ENCODE measurements around the gene GID4. TPM values are rescaled to one million over a fixed set of nuclear protein-coding genes. Genes with fewer than 3 reads are reported as not detected.

The GID4 gene
- total and polyA plus RNA-seq, 2 of the 13 experiments (the other 11 are each of a cell fraction or from before 2014, with no cell fraction given): 4.3 to 6.1 TPM

DNA sequence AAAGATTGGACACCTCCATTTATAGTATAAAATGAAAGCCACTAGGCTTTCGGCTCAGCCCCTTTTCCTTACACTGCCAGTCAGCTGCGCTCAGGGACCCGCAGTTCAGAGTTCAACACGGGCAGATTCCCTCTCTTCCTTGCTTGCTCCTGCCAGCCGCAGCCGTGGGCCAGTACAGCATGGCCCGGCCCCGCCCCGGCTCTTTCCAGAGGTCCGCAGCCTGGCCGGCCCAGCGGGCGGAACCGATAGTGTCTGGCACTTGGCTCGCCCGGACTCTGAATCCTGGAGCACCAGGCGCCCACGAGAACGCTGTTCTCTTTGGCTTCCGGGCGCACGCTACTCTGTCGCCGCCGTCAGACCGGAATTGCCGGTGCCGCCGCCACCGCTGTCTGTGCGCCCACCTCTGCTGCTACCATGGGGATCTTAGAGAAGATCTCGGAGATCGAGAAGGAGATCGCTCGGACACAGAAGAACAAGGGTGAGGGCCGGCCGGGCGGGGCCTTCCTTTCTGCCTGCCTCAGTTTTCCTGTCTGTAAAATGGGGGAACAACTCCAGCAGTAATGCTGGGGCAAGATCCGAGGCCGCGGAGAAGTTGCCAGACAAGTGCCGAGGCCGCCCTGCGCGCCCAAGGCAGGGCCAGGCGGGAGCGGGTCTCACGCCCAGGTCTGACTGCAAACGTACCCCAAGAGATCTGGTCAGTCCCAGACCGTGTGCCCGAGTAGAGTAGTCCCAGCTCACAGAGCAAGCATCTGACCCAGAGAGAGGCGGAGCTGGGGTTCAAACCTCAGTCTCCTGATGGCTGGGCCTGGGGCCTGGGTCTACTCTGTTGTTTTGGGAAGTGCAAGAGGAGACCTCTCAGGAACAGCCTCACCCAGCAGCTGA lies 48.6 kb downstream of the GID4 start, which contains the start of gene DRG2 (continued):
- peak; percentile 93 for TF ChIP-seq ZNF136 (CRISPR knock-in tag; IDR thresholded peaks at IDR 0.05; ENCODE audit: low read depth)
- TF ChIP-seq, protein P1, sequence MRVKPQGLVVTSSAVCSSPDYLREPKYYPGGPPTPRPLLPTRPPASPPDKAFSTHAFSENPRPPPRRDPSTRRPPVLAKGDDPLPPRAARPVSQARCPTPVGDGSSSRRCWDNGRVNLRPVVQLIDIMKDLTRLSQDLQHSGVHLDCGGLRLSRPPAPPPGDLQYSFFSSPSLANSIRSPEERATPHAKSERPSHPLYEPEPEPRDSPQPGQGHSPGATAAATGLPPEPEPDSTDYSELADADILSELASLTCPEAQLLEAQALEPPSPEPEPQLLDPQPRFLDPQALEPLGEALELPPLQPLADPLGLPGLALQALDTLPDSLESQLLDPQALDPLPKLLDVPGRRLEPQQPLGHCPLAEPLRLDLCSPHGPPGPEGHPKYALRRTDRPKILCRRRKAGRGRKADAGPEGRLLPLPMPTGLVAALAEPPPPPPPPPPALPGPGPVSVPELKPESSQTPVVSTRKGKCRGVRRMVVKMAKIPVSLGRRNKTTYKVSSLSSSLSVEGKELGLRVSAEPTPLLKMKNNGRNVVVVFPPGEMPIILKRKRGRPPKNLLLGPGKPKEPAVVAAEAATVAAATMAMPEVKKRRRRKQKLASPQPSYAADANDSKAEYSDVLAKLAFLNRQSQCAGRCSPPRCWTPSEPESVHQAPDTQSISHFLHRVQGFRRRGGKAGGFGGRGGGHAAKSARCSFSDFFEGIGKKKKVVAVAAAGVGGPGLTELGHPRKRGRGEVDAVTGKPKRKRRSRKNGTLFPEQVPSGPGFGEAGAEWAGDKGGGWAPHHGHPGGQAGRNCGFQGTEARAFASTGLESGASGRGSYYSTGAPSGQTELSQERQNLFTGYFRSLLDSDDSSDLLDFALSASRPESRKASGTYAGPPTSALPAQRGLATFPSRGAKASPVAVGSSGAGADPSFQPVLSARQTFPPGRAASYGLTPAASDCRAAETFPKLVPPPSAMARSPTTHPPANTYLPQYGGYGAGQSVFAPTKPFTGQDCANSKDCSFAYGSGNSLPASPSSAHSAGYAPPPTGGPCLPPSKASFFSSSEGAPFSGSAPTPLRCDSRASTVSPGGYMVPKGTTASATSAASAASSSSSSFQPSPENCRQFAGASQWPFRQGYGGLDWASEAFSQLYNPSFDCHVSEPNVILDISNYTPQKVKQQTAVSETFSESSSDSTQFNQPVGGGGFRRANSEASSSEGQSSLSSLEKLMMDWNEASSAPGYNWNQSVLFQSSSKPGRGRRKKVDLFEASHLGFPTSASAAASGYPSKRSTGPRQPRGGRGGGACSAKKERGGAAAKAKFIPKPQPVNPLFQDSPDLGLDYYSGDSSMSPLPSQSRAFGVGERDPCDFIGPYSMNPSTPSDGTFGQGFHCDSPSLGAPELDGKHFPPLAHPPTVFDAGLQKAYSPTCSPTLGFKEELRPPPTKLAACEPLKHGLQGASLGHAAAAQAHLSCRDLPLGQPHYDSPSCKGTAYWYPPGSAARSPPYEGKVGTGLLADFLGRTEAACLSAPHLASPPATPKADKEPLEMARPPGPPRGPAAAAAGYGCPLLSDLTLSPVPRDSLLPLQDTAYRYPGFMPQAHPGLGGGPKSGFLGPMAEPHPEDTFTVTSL (CRISPR knock-in tag; IDR thresholded peaks at IDR 0.05; ENCODE audit: borderline replicate concordance): no peak
- TF ChIP-seq, protein P2, sequence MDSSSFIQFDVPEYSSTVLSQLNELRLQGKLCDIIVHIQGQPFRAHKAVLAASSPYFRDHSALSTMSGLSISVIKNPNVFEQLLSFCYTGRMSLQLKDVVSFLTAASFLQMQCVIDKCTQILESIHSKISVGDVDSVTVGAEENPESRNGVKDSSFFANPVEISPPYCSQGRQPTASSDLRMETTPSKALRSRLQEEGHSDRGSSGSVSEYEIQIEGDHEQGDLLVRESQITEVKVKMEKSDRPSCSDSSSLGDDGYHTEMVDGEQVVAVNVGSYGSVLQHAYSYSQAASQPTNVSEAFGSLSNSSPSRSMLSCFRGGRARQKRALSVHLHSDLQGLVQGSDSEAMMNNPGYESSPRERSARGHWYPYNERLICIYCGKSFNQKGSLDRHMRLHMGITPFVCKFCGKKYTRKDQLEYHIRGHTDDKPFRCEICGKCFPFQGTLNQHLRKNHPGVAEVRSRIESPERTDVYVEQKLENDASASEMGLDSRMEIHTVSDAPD (CRISPR knock-in tag; IDR thresholded peaks at IDR 0.05): 0 out of 2 replicates have a peak, but pooled peaks have one; percentile 23
- TF ChIP-seq TCF7L2 (IDR thresholded peaks at IDR 0.05; ENCODE audit: low read depth, low read length): no peak
- TF ChIP-seq, protein P3, sequence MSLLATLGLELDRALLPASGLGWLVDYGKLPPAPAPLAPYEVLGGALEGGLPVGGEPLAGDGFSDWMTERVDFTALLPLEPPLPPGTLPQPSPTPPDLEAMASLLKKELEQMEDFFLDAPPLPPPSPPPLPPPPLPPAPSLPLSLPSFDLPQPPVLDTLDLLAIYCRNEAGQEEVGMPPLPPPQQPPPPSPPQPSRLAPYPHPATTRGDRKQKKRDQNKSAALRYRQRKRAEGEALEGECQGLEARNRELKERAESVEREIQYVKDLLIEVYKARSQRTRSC (CRISPR knock-in tag; IDR thresholded peaks at IDR 0.05; ENCODE audit: low read depth): 0 out of 2 replicates have a peak, but pooled peaks have one; percentile 21
- 0 out of 2 replicates have a peak, but pooled peaks have one; percentile 58 for TF ChIP-seq STAT5B (CRISPR knock-in tag; IDR thresholded peaks at IDR 0.05)
- no peak for TF ChIP-seq MATR3 (CRISPR knock-in tag; IDR thresholded peaks at IDR 0.05)
- TF ChIP-seq ZFP62 (CRISPR knock-in tag; IDR thresholded peaks at IDR 0.05): no peak
- TF ChIP-seq ZBTB21 (CRISPR knock-in tag; IDR thresholded peaks at IDR 0.05): peak; percentile 47; the same call in 1 of the 2 replicates
- 0 out of 2 replicates have a peak, but pooled peaks have one; percentile 58 for TF ChIP-seq ZNF367 (CRISPR knock-in tag; IDR thresholded peaks at IDR 0.05; ENCODE audit: borderline replicate concordance)
- TF ChIP-seq, protein P4, sequence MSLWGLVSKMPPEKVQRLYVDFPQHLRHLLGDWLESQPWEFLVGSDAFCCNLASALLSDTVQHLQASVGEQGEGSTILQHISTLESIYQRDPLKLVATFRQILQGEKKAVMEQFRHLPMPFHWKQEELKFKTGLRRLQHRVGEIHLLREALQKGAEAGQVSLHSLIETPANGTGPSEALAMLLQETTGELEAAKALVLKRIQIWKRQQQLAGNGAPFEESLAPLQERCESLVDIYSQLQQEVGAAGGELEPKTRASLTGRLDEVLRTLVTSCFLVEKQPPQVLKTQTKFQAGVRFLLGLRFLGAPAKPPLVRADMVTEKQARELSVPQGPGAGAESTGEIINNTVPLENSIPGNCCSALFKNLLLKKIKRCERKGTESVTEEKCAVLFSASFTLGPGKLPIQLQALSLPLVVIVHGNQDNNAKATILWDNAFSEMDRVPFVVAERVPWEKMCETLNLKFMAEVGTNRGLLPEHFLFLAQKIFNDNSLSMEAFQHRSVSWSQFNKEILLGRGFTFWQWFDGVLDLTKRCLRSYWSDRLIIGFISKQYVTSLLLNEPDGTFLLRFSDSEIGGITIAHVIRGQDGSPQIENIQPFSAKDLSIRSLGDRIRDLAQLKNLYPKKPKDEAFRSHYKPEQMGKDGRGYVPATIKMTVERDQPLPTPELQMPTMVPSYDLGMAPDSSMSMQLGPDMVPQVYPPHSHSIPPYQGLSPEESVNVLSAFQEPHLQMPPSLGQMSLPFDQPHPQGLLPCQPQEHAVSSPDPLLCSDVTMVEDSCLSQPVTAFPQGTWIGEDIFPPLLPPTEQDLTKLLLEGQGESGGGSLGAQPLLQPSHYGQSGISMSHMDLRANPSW (CRISPR knock-in tag; IDR thresholded peaks at IDR 0.05; ENCODE audit: borderline replicate concordance): peak; percentile 53; the same call in 1 of the 2 replicates
- TF ChIP-seq, protein P5, sequence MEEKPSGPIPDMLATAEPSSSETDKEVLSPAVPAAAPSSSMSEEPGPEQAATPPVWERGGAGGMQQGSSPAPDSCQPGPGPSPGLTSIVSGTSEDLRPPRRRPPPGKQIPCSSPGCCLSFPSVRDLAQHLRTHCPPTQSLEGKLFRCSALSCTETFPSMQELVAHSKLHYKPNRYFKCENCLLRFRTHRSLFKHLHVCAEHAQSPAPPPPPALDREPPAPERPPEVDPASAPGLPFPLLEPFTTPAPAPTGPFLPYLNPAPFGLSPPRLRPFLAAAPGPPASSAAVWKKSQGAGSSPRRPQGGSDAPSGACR (CRISPR knock-in tag; IDR thresholded peaks at IDR 0.05): peak; percentile 88
- peak; percentile 96; the same call in 1 of the 2 replicates for TF ChIP-seq SMAD1 (CRISPR knock-in tag; IDR thresholded peaks at IDR 0.05; ENCODE audit: borderline replicate concordance, low read depth)

Measured in HepG2 (cell line).